Activated CD4-positive, alpha-beta T cell treated with anti-CD3 and anti-CD28 coated beads, Interleukin-10, Interleukin-2, amounts not matched to agents 100 ng/mL and 50 ng/mL, durations not matched to agents 16 hours and 8 hours (primary cell): ENCODE measurements around the gene PTPRR.
"Not testable (repeated sequence)": the region's sequence is repeated elsewhere in the genome, so short reads cannot be mapped to it uniquely, and the experiment has no call there.

ENCODE experiments used
- DNase-seq: peaks from one replicate; pipeline ENCODE4 v3.0.0-alpha.2; 2020

PTPRR gene

GRCh38 chr12:70839544-70839943 is 81.0 kb downstream of the PTPRR start:
- no peak for DNase-seq

DNA sequence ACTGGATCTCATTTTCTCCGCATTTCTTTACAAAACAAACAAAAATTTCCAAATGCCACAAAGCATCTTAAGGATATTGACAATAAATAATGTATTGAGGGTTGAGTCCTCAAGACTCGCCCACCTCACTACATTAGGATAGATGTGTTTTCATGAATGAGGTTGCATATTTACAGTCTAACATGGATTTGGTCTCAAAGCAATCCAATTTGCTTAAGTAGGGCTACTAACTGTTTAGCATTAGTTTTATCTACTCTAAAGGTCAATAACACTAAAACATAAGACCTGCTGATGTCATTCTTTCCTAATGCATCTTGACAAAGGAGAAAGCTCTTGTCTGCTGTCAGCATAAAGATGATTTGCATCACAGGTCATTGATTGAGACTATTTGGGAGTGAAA is 82.4 kb downstream of the PTPRR start:
- no peak for DNase-seq

DNA sequence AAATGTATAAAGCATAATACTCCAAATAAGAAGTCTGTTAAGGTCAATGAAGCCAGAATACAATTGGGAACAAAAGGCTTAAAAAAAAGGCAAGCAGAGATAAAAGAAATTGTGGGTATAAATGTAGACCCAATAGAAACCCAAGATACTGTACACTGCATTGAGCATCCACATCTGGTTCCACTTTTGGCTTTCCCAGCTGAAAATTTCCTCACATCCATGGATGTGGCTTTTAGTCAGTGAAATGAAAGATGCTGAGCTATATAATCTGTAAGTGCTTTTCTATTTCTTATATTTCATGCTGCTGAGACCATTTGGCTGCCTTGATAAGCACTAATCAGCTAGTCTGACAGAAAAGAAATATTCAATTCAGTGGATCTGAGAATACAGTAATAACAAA is 83.5 kb downstream of the PTPRR start:
- DNase-seq, result no peak

- no peak for DNase-seq
Measured at GRCh38 chr12:70835948-70836347, 84.6 kb downstream of the PTPRR start.

- no peak for DNase-seq
Measured at GRCh38 chr12:70831543-70831942, 89.0 kb downstream of the PTPRR start.

DNA sequence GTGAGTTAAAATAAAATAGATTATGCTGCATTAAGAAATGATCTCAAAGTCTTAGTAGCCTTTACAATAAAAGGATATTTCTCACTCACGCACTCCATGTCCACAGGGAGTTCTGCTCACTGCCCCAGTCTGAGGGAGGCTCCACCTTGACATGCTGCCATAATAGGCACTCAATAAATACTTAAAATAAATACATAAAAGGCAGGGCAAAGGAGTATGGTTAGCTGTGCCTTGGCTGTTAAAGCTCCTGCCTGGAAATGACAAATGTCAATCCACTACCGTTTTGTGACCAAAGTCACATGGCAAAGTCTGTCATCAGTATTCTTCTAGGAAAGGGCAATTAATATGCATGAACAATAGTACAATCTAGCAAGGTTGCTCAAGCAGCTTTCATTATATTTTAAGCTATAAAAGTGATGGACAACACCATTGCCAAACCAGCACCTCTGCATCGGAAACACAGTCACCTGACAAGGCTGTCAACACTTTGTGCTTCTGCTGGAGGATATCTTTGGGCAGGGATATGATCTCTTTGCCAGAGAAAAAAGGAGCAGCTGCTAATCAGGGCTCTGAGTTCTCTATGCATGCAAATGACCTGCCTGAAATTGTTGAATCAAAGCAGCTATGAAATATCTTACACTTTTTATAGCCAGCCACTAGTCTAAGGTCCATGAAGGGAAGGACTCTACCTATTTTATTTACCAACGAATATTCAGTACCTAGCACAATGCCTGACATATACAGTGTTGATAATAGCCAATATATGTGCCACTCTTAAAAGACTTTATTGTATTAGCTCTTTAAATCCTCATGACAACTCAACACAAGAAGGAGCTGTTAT is 90.1 kb downstream of the PTPRR start:
- no peak for DNase-seq

DNA sequence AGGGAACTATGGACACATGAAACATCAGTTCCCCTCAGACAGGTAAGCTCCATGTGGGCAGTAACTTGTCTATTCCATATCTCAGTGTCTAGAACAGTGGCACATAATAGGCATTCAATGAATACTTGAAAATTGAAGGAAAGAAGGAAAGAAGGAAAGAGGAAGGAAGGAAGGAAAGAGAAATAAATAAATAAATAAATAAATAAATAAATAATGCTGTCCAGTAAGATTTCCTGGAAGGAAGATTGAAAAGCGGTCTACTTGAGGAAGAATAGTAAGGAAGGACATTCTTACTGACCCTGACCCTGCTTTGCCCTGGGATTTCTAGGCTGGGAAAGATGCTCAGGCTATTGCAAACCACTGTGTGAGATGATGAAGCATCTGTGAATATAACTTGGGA is 91.5 kb downstream of the PTPRR start:
- DNase-seq, result no peak

GRCh38 chr12:70828351-70828750 is 92.2 kb downstream of the PTPRR start:
- DNase-seq, result no peak

DNA sequence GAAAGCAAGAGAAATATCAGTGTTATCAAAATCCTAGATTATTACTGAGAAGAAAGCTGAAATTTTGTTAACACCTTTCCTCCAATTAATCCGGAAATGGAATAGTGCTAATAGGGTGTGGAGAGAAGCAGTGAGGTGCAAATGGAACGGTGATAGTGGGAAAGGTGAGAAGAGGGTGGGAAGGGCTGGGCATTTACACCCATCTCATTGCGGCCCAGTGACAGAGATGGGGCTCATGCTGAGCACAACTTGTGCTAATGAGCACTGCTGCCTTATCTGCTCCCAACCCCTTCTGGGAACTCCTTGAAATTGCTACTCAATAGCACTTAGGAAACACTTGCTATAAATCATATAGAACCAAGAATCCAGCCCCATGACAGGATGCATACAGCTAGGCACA is 94.4 kb downstream of the PTPRR start:
- no peak for DNase-seq

- no peak for DNase-seq
Measured at GRCh38 chr12:70824511-70824910, 96.0 kb downstream of the PTPRR start.

DNA sequence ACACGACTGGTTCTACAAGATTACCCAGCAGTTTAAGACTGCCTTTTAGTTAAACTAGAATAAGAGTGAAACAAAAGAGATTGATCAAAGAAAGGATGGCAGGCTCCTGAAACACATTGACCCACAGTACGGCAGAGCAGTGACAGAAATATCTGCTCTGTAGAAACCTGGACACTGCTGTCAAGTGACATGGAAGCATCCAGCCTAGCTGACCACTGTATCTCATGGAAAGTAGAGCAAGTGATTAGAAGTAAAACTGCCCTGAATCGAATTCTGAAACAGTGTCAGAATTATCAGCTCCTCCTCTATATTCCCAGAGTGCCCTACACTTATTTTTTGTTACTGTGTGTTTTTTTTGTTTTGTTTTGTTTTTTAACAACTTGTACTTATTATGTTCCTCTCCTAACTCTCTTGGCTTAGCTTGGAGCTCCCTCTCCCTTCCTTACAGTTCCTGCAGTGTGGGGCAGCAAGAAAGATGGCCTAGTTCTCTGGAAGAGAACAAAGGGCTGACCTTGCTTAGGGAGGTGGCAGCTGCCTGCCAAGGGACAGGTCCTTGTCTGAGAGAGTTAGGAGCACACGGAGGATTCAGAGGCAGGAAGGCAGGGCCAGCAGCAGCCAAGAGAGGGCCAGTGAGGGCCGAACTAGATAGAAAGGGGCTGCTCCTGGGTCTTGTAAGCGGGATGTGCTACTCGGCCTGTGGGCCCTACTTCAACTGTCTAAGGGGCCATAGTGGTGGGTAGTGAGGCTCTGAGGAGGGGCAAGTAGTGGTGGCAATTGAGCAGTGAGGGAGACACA is 97.2 kb downstream of the PTPRR start:
- no peak for DNase-seq

- DNase-seq, result no peak
Measured at GRCh38 chr12:70822412-70822811, 98.1 kb downstream of the PTPRR start.

- DNase-seq, result no peak
Measured at GRCh38 chr12:70815971-70816391, 104.6 kb downstream of the PTPRR start.

GRCh38 chr12:70815056-70815455 is 105.5 kb downstream of the PTPRR start:
- no peak for DNase-seq

- DNase-seq, result no peak
Measured at GRCh38 chr12:70813559-70813958, 107.0 kb downstream of the PTPRR start.

DNA sequence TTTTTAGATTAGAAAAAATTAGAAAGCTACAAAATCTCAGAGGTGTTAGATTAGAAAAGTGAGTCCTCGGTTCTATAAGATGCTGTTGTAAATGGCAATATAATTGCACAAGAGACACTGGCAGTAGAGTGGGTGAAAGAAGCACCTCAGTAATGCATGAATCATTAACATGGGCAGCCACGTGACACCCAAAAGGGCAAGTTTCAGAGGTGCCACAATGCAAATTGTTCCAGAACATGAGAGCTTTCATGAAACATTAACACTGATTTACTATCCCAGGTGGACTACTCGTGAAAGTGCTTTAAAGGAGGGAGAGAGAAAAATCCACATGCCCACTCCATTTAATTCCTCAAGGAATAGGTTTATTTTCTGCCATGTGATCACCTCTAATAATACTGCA is 108.4 kb downstream of the PTPRR start:
- DNase-seq, result no peak

GRCh38 chr12:70809887-70810286 is 110.7 kb downstream of the PTPRR start:
- no peak for DNase-seq

- DNase-seq, result not testable (repeated sequence)
Measured at GRCh38 chr12:70807993-70808392, 112.5 kb downstream of the PTPRR start.

- no peak for DNase-seq
Measured at GRCh38 chr12:70806827-70807226, 113.7 kb downstream of the PTPRR start.

DNA sequence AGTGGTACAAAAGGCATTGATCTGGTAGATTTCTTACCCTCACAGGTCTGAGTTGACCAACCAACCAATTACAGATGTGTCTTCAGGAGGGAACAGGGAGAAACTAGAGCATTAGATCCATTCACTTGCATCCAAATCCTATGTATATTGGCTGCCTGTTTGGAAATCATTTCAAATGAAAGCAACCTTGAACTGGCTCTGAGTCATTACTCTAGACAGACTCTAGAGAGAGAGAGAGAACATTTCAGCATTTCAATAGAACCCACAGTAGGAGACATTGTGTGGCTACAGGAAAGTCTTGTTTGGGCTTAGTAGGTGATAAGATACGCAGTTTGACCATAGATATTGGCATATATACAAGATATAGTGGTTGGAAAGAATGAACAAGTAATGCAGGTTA is 114.5 kb downstream of the PTPRR start:
- no peak for DNase-seq

DNA sequence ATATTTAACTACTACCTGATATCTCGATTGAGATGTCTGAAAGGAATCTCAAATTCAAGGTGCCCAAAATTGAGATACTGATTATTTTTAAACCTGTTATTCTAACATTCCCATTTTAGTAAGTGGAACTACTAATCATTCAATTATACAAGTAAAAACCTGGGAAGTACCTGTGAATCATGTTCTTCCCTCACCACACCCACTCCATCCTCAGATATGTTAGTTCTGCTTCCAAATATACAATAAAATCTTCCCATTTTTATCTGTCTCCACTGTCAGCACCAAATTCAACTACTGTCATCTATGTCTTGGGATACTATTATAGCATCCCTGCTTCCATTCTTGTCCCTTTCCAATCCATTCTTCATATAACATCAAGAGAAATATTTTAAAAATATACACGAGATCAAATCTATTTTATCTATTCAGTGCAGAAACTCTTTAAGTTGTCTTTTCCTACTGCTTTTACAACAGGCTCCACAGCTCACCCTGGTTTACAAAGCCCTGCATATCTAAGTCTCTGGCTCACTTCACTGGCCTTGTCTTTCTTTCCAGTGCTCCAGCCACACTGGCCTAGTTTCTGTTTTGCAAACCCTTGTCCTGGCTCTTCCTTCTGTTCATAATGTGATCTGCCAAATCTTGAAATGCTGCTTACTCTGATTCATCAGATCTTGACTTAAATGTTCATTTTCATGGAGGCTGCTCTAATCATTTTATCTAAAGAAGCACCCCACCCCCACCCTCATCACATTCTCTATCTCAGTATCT is 122.3 kb downstream of the PTPRR start:
- no peak for DNase-seq

GRCh38 chr12:70796989-70797388 is 123.5 kb downstream of the PTPRR start:
- no peak for DNase-seq

GRCh38 chr12:70795608-70796007 is 124.9 kb downstream of the PTPRR start:
- no peak for DNase-seq

GRCh38 chr12:70794131-70794530 is 126.4 kb downstream of the PTPRR start:
- DNase-seq, result no peak
